ENCODE results near the gene RNF157. TPM values are rescaled to one million over a fixed set of nuclear protein-coding genes. Genes with fewer than 3 reads are reported as not detected.

The RNF157 gene
- total RNA-seq, 4 donors from 2014 or later, result 50.5 to 142 (median 85.3) TPM

DNA sequence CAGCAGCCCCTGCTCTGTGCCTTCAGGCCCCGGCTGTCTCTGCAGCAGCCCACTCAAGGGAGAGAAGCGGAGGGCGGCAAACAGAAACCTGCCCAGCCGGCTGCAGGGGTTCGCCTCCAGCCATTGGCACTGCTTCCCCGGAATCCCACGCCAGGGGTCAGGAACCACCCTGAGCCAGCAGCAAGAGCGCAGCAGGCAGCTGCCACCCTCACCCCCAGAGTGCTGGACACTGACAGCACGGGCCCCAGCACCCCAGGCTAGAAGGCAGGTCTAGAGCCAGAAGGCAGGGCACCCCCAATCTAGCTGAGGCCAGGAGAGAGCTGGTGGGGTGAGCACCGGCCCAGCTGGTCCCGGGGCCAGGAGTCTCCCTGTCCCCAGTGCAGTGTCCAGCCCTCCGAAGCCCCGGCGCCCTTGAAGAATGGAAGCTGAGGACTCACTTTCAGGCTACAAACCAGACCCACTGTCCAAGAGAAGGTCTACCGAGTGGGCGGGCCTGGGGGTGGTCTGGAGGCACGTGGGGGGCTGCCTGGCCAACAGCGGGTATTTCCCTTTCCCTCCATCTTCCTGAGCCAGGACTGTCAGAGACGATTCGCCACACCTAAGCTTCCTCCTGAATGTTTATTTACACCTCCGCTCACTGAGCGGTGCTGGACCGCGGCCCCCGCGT, 33.3 kb upstream of the RNF157 start:
- TF ChIP-seq, protein P1, sequence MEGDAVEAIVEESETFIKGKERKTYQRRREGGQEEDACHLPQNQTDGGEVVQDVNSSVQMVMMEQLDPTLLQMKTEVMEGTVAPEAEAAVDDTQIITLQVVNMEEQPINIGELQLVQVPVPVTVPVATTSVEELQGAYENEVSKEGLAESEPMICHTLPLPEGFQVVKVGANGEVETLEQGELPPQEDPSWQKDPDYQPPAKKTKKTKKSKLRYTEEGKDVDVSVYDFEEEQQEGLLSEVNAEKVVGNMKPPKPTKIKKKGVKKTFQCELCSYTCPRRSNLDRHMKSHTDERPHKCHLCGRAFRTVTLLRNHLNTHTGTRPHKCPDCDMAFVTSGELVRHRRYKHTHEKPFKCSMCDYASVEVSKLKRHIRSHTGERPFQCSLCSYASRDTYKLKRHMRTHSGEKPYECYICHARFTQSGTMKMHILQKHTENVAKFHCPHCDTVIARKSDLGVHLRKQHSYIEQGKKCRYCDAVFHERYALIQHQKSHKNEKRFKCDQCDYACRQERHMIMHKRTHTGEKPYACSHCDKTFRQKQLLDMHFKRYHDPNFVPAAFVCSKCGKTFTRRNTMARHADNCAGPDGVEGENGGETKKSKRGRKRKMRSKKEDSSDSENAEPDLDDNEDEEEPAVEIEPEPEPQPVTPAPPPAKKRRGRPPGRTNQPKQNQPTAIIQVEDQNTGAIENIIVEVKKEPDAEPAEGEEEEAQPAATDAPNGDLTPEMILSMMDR (IDR thresholded peaks at IDR 0.05 in 4 of 5, conservative IDR thresholded peaks at IDR 0.05 in 1 of 5), result no peak
- TF ChIP-seq POLR2A (IDR thresholded peaks at IDR 0.05), result no peak
- no peaks in the 10 kb centered on the region for H3K27me3 ChIP-seq
- H3K27ac ChIP-seq, result peak overlapping the region; percentile 90 to 98 (median 95)
- intact Hi-C loops (cut with DNase I; ENCODE audit: low total_unique reads), result no loop called here
- in situ Hi-C loops (cut with MboI; ENCODE audit: low sequenced_read_pairs in 4 of 4), result no loop called here
- no peaks in the 10 kb centered on the region for H3K36me3 ChIP-seq
- H3K4me3 ChIP-seq, result no peak overlapping the region
- ATAC-seq (no peak), DNase-seq (no peak)
- peaks cover 40 to 45% of the 10 kb centered on the region in 2 donors for H3K4me1 ChIP-seq
- H3K9me3 ChIP-seq, result no peaks in the 10 kb centered on the region

DNA sequence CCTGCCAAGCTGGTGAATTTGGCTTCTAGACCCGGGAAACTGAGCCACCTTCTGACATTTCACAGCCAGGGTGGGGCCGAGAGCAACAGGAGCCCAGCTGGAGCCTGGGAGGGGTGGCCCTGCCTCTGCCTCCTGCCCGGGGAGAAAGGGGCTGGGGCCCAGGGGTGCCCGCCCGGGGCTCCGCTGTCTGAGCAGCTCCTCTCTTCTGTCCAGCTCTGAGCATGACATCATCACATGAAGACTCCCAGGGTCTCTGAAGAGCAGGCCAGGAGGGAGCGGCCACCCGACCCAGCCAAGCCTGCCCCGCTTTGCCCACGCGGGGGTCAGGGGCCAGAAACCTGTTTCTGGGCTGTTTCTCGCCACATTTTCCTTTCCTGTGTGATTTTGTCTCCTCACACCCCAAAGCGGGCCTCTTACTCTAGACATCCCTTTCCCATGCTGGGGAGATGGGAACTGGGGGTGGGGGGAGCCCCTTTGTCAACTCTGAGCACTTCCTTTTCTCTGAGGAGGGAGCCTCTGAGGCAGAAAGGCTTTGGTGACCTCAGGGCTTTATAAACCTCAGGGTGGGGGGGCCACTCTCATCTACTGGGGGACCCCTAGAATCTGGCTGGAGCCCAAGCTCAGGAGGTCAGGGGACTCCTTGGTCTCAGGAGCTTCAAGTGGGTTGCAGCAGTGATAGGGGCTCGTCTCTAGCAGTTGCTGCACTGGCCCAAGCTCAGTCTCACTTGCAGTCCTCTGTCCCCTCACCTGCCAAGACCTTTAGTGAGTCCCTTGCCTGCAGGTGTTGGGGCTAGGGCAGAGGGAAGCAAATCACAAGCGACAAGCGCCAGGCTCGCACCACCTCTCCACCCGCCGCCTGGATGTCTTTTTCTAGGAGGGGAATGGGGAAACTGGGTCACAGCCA, 32.5 kb upstream of the RNF157 start:
- in situ Hi-C loops (cut with MboI; ENCODE audit: low sequenced_read_pairs in 4 of 4), result no loop called here
- H3K4me1 ChIP-seq, result peaks cover 48 to 53% of the 10 kb centered on the region in 2 donors

DNA sequence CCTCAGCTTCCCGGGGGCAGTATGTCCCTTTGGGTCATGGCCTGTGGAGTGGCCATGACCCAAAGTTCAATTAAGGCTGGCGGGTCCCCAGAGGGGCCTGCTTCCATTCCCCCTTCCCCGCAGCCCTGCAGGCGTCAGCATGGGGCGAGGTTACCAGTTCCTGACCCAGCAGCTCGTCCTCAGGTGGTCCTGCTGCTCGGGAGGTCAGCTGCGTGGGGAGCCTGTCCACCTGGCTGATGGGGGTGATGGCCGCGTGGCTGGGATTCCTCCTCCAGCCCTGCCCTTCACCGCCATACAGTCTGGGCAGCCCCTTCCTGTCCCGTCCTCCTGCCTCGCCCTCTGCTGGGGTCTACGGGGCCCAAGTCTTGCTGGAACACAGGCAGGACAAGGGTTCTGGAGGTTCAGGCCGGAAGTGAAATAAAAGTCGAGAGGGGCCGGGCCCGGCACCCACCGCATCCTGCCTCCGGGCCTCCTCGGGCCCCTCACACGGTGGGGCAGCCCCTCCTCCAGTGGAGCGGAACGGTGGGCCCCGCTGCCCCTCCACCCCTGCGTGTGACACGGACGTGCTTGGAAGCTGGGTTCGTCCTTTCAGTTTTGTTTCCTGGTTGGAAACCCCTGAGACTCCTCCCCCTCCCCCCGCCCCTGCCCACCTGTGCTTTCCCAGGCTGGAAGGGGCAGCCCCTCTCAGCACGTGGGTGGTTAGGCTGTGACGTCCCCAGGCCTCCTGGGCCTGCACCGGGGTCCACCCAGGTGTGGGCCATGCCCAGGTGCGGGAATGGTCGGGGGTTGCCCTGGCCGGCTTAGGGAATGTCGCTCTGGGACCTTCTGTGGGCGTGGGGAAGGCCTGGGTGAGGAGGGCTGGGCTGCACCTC, 31.6 kb upstream of the RNF157 start:
- ATAC-seq (no peak), DNase-seq (no peak)
- no peaks in the 10 kb centered on the region for H3K9me3 ChIP-seq
- H3K4me3 ChIP-seq, result peak overlapping the region; percentile 2 to 41 (median 26)
- H3K36me3 ChIP-seq, result no peaks in the 10 kb centered on the region
- H3K27me3 ChIP-seq, result no peaks in the 10 kb centered on the region
- intact Hi-C loops (cut with DNase I; ENCODE audit: low total_unique reads) (no loop called here), in situ Hi-C loops (cut with MboI; ENCODE audit: low sequenced_read_pairs in 4 of 4) (no loop called here)
- H3K27ac ChIP-seq, result peak overlapping the region; percentile 90 to 98 (median 95)
- peaks cover 57 to 61% of the 10 kb centered on the region in 2 donors for H3K4me1 ChIP-seq
- TF ChIP-seq POLR2A (IDR thresholded peaks at IDR 0.05), result no peak
- TF ChIP-seq, protein P1 (IDR thresholded peaks at IDR 0.05 in 4 of 5, conservative IDR thresholded peaks at IDR 0.05 in 1 of 5), result no peak

More for the DNA sequence above, 32.5 kb upstream of the RNF157 start:
- Histone ChIP-seq H3K9me3 (no peaks in the 10 kb centered on the region), H3K4me3 (peak overlapping the region in 2 of 4 donors; percentile 37 to 41), H3K27me3 (no peaks in the 10 kb centered on the region), H3K36me3 (no peaks in the 10 kb centered on the region), H3K27ac (peak overlapping the region; percentile 90 to 98 (median 95))
- ATAC-seq (no peak), DNase-seq (peak in 1 of 2 donors; percentile 64)
- intact Hi-C loops (cut with DNase I; ENCODE audit: low total_unique reads), result no loop called here
- no peak for TF ChIP-seq POLR2A (IDR thresholded peaks at IDR 0.05)
- TF ChIP-seq, protein P1 (IDR thresholded peaks at IDR 0.05 in 4 of 5, conservative IDR thresholded peaks at IDR 0.05 in 1 of 5), result no peak

Data from gastrocnemius medialis (tissue), 4 donors.